ENCODE measurements around the gene ZFP1.
"Not testable (repeated sequence)": the region's sequence is repeated elsewhere in the genome, so short reads cannot be mapped to it uniquely, and the experiment has no call there.

The ZFP1 gene

DNA sequence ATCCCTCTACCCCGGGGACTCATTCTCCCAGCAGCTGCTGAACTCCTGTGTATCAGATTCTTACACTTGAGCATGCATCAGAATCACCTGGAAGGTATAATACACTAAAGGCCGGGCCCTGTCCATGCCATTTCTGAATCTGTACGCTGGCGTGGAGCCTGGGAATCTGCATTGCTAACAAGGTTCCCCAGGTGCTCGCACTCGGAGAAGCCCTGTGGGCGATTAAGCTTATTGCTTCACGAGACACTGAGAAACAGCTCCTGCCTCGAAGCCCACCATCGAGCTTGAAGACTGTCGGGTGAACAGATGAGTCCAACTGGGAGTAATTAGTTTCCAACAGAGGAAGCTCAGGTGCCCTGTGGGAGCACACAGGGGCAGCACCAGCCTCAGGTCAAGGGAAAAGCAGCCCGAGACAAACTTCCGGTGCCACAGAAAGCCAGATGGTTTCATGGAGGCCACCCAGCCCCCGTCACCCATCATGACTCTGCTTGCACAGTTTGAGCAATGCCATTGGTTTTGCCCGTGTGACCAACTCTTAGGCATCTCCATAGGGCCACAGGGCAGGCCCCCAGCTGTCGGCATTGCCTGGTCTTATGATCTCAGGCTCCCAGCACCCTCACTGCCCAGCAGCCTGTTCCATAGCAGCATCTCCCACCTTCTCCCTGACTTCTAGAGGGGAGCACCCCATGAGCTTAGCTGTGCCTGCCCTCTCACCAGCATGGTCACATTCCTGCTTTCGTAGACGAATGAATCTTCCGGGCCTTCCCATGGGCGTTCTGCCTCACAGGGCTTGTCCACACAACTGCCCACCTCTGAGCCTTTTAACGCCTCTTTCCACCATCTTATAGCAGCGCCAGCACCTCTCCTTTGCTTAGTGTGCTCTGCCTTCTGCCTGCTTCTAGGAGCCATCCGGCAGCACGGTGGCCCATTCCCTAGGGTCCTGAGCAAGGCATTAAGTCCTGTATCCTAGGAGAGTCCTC, 47.8 kb downstream of the ZFP1 start:
- H3K4me3 ChIP-seq (ENCODE audit: low read length): no peak overlapping the region
- no peak for TF ChIP-seq ZNF274 (IDR thresholded peaks at IDR 0.05; ENCODE audit: low read depth, low read length)

DNA sequence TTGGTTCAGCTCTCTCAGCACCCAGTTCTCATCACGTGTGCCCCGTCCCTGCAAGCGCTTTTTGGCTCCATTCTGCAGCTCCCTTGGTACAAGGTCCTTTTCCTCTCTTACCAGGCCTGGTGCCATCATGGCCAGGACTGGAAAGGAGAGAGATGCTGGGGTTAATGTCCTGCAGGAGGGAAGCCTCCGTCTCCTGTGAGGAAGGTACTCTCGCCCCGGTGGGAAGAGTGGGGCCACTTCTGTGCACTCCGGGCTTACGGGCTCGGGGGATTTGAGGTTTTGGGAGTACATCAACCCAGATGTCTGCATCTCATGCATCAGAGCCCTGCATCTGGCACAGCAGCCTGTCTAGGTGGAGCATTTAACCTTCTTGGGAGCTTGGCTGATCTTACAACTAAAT, 48.5 kb downstream of the ZFP1 start:
- TF ChIP-seq ZNF274 (IDR thresholded peaks at IDR 0.05; ENCODE audit: low read depth, low read length): no peak
- no peak overlapping the region for H3K4me3 ChIP-seq (ENCODE audit: low read length)

- no peak overlapping the region for H3K4me3 ChIP-seq (ENCODE audit: low read length)
- TF ChIP-seq ZNF274 (IDR thresholded peaks at IDR 0.05; ENCODE audit: low read depth, low read length): no peak
These were observed 49.3 kb downstream of the ZFP1 start for GRCh38 chr16:75197522-75198134.

GRCh38 chr16:75198135-75198600, 49.8 kb downstream of the ZFP1 start:
- no peak overlapping the region for H3K4me3 ChIP-seq (ENCODE audit: low read length)
- no peak for TF ChIP-seq ZNF274 (IDR thresholded peaks at IDR 0.05; ENCODE audit: low read depth, low read length)

- no peak for TF ChIP-seq ZNF274 (IDR thresholded peaks at IDR 0.05; ENCODE audit: low read depth, low read length)
- no peak overlapping the region for H3K4me3 ChIP-seq (ENCODE audit: low read length)
These were observed 53.8 kb downstream of the ZFP1 start for GRCh38 chr16:75202069-75202590.

DNA sequence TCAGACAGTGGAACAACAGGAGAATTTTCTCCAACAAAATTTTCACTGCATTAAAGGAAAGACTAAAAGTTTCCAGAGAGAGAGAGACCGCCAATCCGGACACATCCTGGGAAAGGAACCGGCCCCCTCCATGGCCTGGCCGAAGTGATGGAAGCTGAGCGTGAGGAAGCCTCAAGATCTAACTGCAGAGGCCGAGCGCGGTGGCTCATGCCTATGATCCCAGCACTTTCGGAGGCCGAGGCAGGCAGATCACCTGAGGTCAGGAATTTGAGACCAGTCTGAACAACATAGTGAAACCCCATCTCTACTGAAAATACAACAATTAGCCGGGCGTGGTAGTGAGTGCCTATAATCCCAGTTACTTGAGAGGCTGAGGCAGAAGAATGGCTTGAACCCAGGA, 54.8 kb downstream of the ZFP1 start:
- no peak for TF ChIP-seq ZNF274 (IDR thresholded peaks at IDR 0.05; ENCODE audit: low read depth, low read length)
- no peak overlapping the region for H3K4me3 ChIP-seq (ENCODE audit: low read length)

GRCh38 chr16:75203667-75204409, 55.5 kb downstream of the ZFP1 start:
- no peak overlapping the region for H3K4me3 ChIP-seq (ENCODE audit: low read length)
- no peak for TF ChIP-seq ZNF274 (IDR thresholded peaks at IDR 0.05; ENCODE audit: low read depth, low read length)

DNA sequence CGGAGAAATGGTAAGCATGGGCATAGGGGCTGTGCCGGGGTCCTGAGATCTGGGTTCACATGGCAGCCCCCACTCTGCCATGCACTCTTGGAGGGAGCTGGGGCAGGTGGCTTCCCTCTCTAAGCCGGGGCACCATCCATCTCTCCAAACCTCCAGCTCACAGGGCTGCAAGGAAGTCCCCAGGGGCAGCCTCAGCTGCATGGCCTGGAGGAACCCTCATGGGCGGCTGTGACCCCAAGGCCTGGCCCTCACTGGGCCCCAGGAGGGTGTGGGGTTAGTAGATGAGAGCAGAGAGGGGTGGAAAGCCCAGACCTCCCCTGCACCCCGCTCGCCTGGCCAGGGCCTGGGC, 56.1 kb downstream of the ZFP1 start:
- TF ChIP-seq ZNF274 (IDR thresholded peaks at IDR 0.05; ENCODE audit: low read depth, low read length): no peak

GRCh38 chr16:75204905-75205304, 56.6 kb downstream of the ZFP1 start:
- not testable (repeated sequence) for H3K4me3 ChIP-seq (ENCODE audit: low read length)

More for the DNA sequence above, 56.1 kb downstream of the ZFP1 start:
- H3K4me3 ChIP-seq (ENCODE audit: low read length): no peak overlapping the region

- H3K4me3 ChIP-seq (ENCODE audit: low read length): not testable (repeated sequence)
These were observed 57.1 kb downstream of the ZFP1 start for GRCh38 chr16:75205438-75205837.

DNA sequence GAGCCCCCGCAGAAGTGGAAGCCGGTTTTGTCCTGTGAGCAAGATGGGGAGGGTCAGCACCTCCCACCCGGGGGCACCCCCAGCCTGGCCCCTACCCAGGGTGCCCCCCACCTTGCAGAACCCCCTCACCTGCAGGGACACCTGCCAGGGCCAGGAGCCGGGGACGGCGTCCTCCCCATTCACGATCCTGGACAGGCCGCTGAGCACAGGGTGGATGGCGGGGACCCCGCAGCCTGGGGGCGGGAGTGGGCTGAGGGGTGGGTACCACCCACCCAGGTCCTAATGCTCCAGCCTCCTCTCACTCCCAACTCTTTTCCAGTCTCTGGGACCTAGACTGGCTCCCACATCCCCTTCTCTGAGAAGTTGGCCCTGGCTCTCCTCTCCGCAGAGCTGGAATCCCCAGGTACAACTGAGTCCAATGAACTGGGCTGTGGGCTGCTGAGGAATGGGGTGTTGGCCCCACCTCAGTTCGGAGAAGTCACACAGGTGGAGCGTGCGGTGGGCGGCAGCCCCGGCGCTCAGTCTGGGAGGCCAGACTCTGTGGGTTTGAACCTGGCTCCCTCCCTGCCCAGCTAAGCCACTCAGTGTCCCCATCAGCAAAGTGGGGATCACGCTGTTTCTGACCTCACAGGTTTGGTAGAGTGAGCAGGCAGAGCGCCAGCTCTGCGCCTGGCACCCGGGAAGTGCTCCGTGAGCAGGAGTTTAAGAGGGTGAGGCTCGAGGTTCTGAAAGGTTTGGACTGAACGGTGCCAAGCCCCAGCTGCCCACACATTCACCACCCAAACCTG, 57.8 kb downstream of the ZFP1 start:
- H3K4me3 ChIP-seq (ENCODE audit: low read length): not testable (repeated sequence)

GRCh38 chr16:75206749-75207451, 58.6 kb downstream of the ZFP1 start, which contains the start of gene CTRB2:
TSS of gene CTRB2 (minus strand) at chr16:75207161. CDS start at chr16:75207141, 20 bp downstream.
- no peak for TF ChIP-seq ZNF274 (IDR thresholded peaks at IDR 0.05; ENCODE audit: low read depth, low read length)
- H3K4me3 ChIP-seq (ENCODE audit: low read length): no peak within 1 kb of the TSS

DNA sequence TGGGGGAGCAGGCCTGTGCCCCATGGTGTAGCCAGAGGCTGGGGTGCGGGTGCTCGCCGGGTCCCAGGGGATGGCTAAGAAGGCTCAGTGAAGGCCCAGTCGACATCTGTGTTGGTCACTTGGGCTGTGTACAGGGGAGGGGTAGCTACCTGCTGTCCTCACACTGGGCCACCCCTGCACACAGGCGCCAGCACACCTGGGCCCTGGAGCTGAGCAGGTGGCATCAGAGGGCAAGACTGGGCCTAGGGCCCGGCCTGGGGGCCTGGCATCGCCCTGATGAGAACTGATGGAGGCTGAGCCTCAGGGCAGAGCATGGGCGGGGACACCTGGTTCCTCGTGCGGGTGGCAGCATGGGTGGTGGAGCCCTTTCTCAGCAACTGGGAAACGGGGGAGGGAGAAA, 59.5 kb downstream of the ZFP1 start:
- no peak for TF ChIP-seq ZNF274 (IDR thresholded peaks at IDR 0.05; ENCODE audit: low read depth, low read length)
- H3K4me3 ChIP-seq (ENCODE audit: low read length): no peak overlapping the region
